Muscle of arm (tissue), 12 donors: ENCODE data around the gene ZNF329. TPM values are rescaled to one million over a fixed set of nuclear protein-coding genes. Genes with fewer than 3 reads are reported as not detected.

Experiments used
- DNase-seq: peaks from one replicate; pipeline ENCODE4 v3.0.0-alpha.2; 2013
- polyA plus RNA-seq, 12 donors: library from polyadenylated mRNA; unstranded; fragments of 120-200 nt; gene quantifications; one replicate each; pipeline ENCODE4 v1.2.1, GENCODE V29; 2013; ENCODE audit not compliant: insufficient read length in 12 of 12

ZNF329 gene
- polyA plus RNA-seq, 12 donors: 10.5 to 14.9 (median 13.2) TPM; not detected in 1

- no peak for DNase-seq
Measured at GRCh38 chr19:58128041-58128685, 22.4 kb downstream of the ZNF329 start.

DNA sequence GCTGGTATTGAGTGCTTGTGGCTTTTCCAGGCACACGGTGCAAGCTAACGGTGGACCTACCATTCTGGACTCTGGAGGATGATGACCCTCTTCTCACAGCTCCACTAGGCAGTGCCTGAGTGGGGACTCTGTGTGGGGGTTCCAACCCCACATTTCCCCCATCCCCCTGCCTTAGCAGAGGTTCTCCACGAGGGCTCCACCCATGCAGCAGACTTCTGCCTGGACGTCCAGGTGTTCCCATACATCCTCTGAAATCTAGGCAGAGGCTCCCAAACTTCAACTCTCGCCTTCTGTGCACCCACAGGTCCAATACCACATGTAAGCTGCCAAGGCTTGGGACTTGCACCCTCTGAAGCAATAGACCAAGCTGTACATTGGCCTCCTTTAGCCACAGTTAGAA lies 27.2 kb downstream of the ZNF329 start:
- no peak for DNase-seq

- DNase-seq: no peak
Measured at GRCh38 chr19:58118979-58119733, 31.4 kb downstream of the ZNF329 start.

GRCh38 chr19:58117841-58118575 lies 32.6 kb downstream of the ZNF329 start:
- peak; percentile 22 for DNase-seq

DNA sequence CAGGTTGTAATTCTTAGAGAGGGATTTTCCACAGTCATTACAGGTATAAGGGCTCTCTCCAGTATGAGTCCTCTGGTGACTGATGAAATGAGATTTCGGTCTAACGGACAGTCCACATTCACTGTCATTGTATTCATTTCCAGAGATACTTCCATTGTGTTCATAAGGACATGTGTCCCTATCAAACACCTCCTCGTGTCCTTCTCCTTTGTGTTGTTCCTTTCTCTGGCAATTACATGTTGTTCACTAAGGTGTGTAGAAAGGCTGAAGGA lies 42.1 kb downstream of the ZNF329 start:
- DNase-seq: no peak

DNA sequence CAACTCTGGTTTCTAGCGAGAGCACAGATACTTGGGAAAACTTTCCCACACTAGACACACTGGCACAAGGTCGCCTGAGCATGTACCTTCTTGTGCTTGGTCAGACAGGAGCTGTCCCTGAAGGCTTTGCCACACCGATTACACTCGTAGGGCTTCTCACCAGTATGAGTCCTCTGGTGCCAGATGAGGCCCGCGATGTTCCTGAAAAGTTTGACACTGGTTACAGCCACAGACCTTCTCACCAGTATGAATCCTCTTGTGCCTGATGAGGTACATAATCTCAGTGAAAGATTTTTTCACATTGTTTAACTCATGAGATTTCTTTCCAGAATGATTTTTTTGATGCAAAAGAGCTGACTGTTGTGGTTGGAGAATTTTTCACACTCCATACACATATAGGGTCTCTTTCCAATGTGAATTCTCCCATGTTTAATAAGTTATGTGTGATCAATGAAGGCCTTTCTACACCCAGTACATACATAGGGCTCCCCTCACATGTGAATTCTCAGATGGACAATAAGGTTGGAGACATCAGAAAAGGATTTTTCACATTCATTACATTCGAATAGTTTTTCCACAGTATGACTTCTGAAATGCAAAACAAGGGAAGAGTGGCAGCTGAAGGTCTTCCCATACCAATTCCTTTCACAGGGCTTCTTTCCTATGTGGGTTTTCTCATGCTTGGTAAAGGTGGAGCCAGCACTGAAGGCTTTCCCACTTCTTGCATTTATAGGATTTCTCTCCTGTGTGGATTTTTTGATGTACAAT lies 42.6 kb downstream of the ZNF329 start:
- no peak for DNase-seq

GRCh38 chr19:58098682-58098998 lies 51.9 kb downstream of the ZNF329 start:
- no peak for DNase-seq

DNA sequence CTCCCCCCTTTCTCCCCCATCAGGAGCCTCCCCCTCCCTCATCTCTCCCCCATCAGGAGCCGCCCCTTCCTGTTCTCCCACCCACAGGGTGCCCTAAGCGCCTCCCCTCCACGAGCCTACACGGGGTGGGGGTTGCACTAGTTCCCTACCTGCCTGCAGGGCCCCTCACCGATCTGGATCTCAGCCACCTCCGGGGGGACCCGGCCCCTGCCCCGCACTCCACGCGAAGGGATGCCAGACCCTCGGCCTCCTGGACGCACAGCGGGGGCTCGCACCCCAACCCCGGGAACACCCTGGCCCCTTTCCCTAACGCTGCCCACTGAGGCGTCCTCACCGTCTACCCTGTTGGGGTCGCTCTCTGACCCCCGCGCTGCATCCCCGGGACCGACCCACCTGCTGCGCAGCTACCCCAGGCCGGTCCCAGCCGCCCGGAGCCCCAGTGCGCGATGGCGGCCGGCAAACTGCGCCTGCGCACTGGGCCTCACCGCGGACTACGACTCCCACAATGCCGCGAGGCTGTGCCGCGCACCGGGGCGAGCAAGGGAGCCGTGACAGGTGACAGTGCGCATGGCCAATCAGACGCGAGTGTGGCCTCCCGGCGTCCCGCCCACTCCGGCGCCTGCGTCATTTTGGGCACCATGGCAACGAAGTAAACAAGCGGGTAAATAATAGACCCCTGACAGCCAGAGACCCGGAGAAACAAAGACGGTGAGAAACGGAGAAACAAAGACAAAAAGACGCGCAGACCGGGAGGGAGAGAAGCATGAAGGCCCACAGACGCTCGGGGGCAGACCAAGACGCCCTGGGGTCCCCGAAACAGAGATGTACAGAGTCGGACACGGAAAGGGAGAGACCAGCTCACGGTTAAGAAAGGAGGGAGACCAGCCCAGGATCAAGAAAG lies 52.6 kb downstream of the ZNF329 start, which contains the start of gene ZSCAN18:
Gene ZSCAN18, minus strand, starts transcription at position 451 of the 901 bp plus-strand sequence. CDS start 7,964 bp downstream, outside the sequence.
- peak; percentile 99 for DNase-seq

- no peak for DNase-seq
Measured at GRCh38 chr19:58097349-58097748, 53.2 kb downstream of the ZNF329 start.

GRCh38 chr19:58096884-58097283 lies 53.7 kb downstream of the ZNF329 start:
- no peak for DNase-seq

- no peak for DNase-seq
Measured at GRCh38 chr19:58095328-58095727, 55.3 kb downstream of the ZNF329 start.

DNA sequence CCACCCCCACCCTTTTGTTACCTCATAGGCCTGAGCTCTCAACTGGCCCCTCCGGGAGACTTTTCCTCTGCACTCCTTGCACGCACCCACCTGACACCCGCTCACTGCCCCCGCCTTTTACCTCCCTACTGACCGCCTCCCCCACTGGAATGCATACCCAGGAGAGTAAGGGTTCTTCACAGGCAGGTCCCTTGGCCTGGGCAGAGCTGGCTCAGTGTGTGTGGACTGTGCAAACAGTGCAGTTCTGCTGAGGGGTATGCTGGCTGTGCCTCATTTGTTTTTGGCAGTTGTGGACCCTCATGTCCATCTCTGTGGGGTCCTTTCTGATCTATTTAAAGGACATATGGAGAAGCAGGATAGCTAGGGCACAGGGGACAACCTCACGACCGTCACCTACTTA lies 57.5 kb downstream of the ZNF329 start:
- DNase-seq: no peak

- peak; percentile 19 for DNase-seq
Measured at GRCh38 chr19:58091251-58091995, 59.2 kb downstream of the ZNF329 start.

- DNase-seq: no peak
Measured at GRCh38 chr19:58089846-58090245, 60.7 kb downstream of the ZNF329 start.

GRCh38 chr19:58088521-58089052 lies 62.0 kb downstream of the ZNF329 start:
- no peak for DNase-seq

DNA sequence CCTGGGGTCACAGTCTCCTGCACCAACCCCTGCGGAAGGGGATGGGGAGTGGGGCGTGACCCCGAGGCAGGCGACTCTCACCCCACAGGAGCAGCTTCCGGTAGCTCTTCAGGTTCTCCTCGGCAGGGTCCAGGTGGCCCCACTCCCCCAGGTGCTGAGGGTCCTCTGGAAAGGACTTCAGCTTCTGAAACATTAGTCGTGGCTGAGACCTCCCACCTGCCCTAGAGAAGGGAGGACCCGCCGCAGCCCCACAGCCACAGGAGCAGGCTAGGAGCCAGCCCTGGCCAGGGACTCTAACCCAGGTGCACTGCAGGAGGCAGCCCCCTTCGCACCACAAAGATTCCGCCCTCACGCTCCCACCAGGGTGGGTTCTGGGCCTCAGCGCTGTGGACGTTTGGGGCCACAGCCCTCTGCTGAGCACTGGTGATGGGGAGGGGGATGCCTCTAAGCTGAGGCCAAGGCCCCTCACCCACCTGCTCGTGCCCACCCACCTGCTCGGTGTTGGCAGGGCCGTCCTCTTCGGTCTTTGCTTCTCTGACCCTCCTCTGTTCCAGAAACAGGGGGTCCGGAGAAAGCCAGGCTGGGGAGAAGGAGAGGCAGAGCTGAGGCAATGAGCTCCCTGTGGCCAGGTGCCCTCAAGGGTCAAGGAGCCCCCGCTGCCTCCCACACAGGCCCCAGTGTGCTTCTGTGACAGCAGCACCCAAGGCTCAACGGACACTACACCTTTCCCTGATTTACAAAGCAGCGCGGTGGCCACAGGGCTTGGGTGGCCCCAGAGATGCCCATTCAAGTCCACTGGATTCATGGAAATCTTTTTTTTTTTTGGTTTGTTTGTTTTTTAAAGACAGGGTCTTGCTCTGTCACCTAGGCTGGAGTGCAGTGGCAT lies 63.5 kb downstream of the ZNF329 start:
- no peak for DNase-seq

DNA sequence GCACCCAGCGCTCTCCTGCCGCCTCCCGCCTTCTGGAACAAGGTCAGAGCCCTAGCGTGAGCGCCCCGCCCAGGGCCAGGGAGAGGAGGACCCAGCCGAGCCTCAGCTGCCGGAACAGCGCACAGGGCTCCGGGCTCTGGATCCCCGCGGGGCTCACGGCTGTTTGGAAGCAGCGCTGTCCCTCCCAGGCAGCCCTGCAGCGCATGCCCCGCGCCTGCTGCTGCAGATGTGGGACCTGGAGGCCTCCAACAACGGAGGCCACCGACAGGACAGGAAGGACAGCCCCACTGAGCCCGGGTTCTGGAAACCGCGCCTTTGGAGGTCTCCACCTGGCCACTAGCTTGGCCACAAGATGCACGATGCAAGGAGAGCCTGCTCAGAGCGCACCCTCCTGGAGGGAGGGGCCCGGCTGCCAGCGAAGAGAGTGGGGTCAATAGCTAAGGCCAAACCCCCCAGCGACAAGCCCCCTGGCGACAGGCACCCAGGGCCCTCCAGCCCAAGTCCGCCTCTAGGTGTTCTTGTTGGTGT lies 65.2 kb downstream of the ZNF329 start:
- no peak for DNase-seq

GRCh38 chr19:58084596-58085347 lies 65.8 kb downstream of the ZNF329 start:
- DNase-seq: no peak
